T-helper 22 cell (primary cell): ENCODE results near the gene DYSF.

Source experiments
- DNase-seq: peaks from one replicate; pipeline ENCODE4 v3.0.0-alpha.2; 2020; ENCODE audit warnings: low read depth

Gene DYSF

DNA sequence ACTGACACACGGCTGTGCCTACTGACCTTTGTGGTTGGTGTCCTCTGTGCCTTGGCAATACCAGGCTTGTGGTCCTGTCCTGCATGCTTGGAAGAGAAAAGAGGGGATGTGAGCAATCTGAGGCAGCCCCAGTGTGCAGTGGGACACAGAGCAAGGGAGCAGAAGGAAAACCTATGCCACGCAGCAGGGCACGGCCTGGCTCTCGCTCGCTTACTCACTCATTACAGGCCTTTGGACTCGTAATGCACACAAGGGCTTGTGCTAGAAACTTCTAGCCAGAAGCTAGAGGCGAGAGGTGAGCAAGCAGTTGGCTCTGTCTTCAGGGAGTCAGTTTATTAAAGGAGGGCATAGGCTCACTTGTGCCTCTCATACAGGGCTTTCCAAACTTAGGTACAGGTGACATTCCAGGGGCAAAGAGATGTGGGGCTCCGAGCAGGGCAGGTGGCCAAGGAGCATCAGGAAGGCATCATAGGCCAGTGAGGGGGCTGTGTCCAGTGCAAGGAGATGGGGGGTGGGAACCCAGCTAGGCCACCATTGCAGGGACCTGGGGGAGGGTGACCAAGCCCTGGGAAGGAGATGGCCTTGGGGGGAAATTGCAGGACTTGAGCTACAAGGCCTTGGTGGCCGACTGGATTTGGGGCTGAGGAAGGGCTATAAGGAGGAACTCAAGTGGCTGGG, 100.8 kb downstream of the DYSF start:
- no peak for DNase-seq

DNA sequence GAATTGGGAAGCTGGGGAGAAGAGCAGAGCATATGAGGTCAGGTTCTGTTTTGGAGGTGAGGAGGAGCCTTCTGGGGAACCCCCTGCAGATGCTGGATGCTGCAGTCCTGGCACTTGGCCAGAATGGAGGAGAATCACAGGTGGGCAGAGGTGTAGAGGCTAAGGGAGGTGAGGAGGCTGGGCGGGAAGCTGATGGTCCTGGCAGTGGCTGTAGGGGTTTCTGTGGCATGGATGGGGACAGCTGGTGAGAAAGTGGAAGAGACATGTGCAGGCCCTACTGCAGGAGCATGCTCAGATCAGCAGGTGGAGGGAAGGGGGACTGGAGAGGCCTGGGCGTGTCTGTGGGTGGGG, 101.3 kb downstream of the DYSF start:
- DNase-seq, result no peak

DNA sequence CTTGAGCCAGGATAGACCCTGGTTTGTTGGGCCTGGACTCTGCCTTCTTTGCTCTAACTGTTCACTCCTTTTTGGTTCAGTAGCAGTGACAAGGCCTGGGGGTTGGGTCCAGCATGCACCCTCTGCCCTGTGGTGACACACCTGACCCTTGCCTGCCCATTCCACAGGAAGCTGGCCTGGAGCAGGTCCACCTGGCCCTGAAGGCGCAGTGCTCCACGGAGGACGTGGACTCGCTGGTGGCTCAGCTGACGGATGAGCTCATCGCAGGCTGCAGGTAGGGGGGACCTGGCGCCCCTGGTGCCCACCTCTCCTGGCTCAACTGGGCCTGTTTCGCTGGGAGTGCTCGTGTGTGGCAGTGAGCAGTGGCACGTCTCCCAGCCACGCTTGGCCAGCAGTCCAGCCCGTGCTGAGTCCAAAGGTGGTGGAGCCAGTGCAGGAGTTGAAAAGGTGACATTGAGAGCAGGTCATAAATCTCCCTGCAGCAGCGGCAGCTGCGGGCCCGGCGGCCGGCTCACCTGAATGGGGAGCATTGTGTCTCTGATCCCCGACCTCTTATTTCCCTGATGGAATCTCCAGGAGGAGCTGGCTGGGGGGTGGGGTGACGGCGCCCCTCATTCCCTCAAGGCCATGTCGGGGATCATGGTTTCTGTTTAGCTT, 102.6 kb downstream of the DYSF start:
- DNase-seq, result no peak

GRCh38 chr2:71556692-71557250, 103.4 kb downstream of the DYSF start:
- DNase-seq, result no peak

- DNase-seq, result no peak
Observed at GRCh38 chr2:71557321-71557720, 104.0 kb downstream of the DYSF start.

DNA sequence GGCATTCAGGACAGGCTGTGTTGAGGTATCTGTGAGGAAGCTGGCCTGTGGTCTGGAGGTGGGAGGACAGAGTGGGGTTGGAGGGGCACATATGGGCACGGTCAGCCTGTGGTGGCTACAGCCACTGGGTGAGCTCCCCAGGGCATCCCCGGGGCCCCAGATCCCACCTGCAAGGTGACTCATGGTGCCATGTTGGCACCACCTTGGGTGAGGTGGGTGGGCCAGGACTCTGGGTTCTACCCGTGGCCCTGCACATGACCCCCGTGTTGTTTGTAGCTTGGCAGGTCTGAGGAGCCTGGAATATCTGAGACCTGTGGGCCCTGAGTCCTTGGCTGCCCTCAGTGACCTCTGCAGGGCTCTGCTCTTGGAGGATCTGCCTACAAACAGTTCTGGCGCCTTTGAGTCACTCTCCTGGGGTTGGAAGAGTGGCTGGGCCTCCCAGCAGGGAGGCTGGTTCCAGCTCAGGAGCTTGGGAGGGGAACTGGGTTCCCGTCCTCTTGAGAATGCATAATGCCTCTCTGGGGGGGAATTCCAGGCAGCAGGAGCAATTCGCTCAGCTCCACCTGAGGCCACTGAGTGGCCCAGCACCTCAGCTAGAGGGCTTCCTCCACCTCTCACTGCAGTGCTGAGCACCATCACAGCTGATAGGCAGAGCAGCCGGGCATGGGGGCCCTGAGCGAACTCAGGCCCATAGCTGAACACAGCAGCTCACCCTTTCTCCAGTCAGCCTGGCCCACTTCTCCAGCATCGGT, 105.1 kb downstream of the DYSF start:
- no peak for DNase-seq

DNA sequence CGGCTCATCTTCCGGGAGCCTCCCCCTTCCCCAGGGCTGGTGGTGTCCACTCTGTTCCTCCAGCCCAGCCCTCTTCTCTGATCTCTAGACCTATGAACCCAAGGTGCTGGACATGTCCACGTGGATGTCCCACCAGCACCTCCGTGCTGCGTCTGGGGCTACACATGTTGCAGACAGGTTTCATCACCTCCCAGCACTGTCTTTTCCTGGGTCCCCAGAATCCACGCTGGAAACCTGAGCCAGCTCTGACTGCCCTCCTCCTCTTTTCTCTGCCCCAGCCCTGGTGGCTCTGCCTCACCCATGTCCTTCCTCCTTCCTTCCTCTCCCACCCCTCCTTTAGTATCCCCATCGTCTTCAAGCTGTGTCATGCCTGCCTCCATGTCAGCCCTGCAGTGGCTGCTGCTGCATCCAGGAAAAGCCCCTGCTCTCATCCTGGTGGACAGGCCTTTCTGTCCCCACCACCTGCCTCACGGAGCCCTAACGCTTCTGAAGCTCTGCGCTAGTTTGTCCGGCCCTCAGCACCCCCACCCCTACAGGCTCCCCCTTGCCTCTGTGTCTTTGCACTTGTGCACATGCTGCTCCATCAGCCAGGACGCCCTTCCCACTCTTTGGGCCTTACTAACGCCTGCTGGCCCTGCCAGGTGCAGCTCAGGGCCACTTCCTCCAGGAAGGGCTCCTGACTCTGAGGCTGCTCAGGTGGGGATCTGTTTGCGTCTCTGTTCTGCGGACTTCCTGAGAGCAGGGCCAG, 105.9 kb downstream of the DYSF start:
- no peak for DNase-seq

GRCh38 chr2:71559828-71560637, 106.7 kb downstream of the DYSF start:
- no peak for DNase-seq

DNA sequence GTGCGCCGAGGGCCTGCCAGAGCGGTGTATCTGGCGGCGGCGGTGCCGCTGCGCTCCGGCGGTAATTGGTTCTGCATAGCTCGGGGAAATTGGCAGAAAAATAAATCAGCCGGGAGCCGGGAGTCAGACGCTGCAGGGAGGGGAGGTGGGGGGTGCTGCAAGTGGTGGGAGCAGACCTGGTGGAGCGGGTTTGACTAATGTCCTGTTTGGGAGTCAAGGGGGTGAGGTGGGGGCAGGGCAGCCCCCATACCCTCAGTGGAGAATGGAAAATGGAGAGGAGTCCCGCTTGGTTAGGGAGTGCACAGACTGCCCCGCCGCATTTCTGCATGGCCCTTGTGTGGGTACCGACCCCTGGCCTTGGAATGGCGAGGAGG, 107.3 kb downstream of the DYSF start:
- DNase-seq, result no peak

- DNase-seq, result no peak
Observed at GRCh38 chr2:71561441-71562267, 108.3 kb downstream of the DYSF start.

DNA sequence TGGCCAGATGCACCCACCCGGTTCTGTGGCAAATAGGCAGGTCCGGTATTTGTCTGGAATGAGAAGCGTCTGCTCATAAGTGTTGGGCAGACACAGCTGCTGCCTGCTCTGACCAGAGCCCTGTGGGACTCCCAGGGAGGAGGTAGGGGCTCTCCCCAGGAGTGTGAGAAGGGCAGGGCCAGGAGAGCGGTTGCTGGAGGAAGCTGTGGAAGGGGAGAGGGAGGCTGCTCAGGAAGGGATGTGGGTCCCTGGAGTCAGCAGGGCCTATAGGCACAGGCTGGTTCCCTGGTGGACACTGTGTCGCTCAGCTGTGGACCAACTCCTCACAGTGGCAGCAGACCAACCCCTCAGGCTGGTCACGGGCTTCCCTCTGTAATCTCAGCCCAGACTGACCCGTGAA, 109.2 kb downstream of the DYSF start:
- DNase-seq, result no peak

GRCh38 chr2:71563872-71564271, 110.5 kb downstream of the DYSF start:
- no peak for DNase-seq

DNA sequence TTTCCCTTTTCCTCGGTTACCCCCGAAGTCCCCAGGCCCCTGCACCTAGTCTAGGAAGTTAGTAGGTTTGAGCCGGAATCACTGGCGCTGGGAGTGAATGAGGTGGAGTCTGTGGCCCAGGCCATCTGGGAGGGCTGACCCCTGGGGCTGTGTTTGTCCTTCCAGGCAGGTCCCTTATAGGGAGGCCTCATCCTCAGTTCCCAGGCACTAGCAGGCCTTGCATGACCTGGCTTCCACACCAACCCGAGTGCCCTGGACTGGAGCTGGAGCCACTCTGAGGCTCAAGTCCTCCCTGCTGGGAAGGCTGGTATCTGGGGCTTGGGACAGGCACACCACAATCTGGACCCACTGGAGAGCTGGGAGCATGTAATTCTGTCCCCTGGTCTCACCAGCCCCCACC, 111.0 kb downstream of the DYSF start:
- no peak for DNase-seq

GRCh38 chr2:71564790-71565189, 111.4 kb downstream of the DYSF start:
- DNase-seq, result no peak

- DNase-seq, result no peak
Observed at GRCh38 chr2:71566372-71566771, 113.0 kb downstream of the DYSF start.

DNA sequence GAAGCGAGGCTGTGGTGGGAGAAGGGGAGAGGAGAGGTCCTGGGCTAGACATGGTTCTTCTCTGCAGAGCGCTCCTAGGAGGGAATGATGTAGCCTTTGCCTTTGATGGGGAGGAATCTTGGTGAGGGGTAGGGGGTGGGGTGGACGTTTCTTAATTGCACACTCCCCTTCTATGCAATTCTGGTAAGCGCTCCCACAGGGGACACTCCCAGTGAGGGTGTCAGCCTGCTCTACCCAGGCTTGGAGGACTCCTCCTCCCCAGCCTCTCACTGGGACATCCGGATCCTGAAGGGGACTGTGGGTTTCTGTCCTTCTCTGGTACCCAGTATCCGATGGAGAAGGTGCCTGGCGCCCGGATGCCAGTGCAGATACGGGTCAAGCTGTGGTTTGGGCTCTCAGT, 114.3 kb downstream of the DYSF start:
- DNase-seq, result no peak

- no peak for DNase-seq
Observed at GRCh38 chr2:71568103-71568502, 114.7 kb downstream of the DYSF start.

DNA sequence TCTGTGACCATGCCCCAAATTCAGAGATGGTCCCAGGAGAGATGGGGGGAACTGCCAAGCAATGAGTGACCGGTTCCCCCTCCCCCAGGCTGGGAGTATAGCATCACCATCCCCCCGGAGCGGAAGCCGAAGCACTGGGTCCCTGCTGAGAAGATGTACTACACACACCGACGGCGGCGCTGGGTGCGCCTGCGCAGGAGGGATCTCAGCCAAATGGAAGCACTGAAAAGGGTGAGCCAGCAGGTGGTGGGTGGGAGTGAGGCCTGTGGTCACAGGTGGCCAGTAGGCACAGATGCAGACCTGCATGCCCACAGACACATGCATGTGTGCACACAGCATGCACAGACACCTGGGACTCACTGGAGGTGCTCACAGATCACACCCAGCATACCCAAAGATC, 117.2 kb downstream of the DYSF start:
- DNase-seq, result no peak

- no peak for DNase-seq
Observed at GRCh38 chr2:71570951-71571460, 117.6 kb downstream of the DYSF start.

GRCh38 chr2:71571945-71572344, 118.6 kb downstream of the DYSF start:
- DNase-seq, result no peak
